ENCODE results near the gene DST. TPM values are rescaled to one million over a fixed set of nuclear protein-coding genes. Genes with fewer than 3 reads are reported as not detected.
"Not testable (repeated sequence)": the region's sequence is repeated elsewhere in the genome, so short reads cannot be mapped to it uniquely, and the experiment has no call there.

DST gene
- polyA plus RNA-seq, 4 donors, result 195 to 264 (median 228) TPM

DNA sequence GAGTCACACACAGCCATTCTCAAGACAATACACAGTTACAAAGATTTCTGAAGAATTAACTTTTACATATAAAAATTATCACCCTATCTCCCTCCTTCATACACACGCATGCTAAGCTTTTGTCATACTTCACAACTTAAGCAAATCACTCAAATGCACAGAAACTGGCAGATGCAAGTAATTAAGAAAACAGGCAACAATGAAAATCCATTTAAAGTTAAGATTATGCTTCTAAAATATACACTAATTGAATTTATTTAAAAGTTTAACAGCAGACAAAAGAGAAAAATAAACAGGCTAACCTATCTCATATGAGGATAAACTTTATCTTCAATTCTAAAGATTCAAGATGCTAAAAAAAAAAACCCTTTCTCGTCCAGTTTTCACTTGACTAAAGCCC lies 68.4 kb downstream of the DST start:
- DNase-seq (ENCODE audit: low read depth in 4 of 4, low spot score in 3 of 4), result no peak

DNA sequence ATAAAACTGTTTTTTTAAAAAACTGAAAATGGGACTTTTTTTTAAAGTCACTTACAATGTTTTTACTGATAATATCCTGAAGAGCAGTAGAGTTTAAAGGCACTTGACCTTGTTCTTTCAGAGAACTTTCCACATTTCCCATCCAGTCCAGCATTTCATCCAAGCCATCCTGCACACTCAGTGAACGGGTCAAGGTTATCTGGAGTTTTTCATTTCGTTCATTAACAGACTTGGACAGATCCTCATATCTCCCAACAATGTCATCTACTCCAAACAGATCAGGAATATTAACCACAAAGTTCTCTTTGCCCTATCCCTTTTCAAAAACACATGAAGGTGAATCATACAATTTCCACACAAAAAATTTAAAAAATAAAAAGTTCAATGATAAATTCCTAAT lies 69.1 kb downstream of the DST start:
- DNase-seq (ENCODE audit: low read depth in 4 of 4, low spot score in 3 of 4), result no peak

DNA sequence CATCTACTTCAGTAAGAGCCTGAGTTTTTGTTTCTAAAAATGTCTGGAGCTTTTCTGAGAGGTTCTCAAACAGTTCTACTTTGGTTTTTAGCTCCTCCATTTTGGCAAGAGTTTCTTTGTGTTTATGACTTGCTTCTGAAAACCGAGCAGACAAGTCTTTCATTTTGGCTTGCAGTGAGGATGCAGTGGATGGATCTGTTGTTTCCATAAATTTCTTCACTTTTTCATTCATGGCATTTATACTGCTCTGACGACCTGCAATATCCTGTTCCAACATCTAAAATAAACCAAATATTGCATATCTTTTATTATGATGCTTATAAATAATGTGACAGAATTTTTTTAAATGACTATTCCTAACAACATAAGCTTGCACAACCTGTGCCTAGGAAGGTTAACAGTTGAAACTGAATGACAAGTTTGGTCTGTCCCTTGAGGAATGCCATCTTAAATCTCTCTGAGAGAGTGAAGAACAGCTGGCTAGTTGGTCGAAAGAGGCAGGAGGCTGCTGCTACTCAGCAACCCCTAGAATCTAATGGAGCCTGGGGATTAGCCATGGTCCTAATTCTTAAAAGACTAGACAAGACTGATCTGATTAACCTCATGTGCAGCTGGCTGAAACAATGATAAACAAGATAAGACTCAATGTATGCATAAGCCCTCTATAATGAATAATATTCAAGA lies 69.8 kb downstream of the DST start:
- no peak for DNase-seq (ENCODE audit: low read depth in 4 of 4, low spot score in 3 of 4)

DNA sequence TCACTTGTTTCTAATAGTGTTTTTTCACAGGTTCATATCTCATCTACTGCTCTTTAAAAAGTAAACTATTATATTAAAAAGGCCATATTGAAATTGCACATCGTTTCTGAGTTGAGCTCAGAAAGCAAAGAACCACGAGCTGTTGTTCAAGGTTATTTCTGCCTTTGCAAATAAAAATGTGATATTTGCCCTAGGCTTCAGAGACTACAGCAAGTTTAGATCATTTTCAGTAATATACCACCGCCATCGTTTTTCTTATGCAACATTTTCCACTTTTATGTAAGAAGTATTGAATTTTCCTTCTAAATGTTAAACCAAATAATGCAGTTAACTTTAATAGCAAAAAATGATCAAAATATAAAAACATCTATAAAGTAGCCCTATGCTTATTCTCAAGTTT lies 71.1 kb downstream of the DST start:
- DNase-seq (ENCODE audit: low read depth in 4 of 4, low spot score in 3 of 4), result no peak

DNA sequence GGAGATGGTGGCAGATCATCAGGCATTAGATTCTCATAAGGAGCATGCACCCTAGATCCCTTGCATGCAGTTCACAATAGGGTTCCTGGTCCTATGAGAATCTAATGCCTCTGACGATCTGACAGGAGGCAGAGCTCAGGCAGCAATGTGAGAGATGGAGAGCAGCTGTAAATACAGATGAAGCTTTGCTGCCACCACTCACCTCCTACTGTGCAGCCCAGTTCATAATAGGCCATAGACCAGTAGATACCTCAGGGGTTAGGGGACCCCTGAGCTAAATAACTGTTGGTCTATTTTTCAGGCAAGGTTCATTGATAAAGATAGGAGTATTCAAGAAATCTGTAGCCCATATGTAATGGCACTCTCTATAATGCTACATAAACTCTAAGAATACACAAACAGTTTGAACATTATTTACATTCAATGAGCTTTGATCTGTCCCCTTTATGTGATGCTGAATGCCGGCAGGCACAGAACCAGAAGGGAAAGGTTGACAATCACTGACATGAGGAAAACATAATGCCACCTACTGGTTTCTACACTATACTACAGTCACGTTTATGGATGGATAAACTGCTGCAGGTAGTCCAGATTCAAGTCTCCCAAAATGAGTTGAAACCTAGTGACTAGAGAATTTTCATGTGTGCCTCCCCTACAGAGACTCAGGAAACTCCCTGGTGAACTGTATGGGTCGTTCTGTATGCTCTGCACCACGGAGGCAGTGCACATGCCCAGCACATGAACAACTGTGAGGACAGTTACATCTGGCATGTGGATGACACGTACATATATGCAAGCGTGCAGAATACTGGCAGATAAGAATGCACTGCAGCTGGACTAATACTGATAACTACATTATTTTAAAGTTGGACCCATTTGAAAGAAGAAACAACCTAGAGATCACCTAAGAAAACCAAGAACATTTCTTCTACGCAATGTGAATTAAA lies 72.0 kb downstream of the DST start:
- DNase-seq (ENCODE audit: low read depth in 4 of 4, low spot score in 3 of 4), result no peak

DNA sequence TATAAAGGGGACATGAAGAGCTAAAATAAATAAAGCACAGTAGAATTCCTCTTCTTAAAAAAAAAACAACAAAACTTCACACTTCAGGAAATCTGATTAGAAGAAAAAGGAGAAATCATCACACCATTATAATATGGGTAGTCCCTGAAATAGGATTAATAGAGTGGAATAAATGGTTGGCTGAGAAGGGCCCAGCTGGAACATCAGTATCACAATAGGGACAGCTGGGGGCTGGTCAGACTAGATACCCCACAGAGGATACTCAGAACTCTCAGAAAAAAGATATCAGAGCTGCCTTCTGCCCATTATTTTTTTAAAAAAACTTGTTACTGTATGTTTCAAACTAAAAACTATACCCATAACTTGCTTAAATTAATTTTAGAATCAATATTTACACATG lies 75.2 kb downstream of the DST start:
- no peak for DNase-seq (ENCODE audit: low read depth in 4 of 4, low spot score in 3 of 4)

DNA sequence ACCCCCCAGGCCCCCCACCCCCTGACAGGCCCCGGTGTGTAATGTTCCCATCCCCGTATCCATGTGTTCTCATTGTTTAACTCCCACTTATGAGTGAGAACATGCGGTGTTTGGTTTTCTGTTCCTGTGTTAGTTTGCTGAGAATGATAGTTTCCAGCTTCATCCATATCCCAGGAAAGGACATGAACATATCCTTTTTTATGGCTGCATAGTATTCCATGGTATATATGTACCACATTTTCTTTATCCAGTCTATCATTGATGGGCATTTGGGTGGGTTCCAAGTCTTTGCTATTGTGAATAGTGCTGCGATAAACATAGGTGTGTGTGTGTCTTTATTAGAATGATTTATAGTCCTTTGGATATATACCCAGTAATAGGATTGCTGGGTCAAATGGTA lies 80.0 kb downstream of the DST start:
- not testable (repeated sequence) for DNase-seq (ENCODE audit: low read depth in 4 of 4, low spot score in 3 of 4)

DNA sequence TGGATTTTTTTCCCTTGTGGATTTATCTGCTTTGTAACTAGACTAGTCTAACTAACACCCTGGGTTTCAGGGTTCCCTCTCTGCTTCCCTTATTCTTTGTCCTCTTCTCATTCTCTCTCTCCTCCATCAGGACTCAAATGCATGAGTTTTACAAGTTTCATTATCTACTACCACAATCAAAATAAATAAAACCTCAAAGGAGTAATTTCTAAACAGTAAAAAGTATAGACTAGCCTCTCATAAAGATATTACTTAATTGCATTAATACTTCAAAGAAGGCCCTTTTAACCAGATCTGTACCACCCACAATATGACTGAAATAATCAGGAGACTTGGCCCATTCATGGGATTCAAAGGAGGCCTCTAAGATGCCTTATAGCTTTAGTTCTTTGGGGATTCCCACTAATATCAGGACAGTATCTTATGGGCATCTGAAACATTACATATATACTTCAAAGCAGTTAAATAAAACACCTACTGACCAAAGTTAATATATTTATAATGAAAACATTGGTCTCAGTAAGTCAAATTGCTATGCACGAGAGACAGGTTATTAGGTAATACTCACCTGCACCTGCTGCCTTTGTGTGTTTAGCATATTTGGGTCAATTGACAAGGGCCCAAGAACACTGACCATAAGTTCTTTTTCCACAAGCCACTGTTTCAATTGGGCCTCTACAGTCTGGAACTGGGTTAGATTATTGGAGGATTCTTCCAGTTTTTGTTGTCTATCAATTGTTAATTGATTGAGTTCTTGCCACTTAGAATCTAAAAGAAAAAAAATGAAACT lies 85.7 kb downstream of the DST start:
- DNase-seq (ENCODE audit: low read depth in 4 of 4, low spot score in 3 of 4), result no peak

DNA sequence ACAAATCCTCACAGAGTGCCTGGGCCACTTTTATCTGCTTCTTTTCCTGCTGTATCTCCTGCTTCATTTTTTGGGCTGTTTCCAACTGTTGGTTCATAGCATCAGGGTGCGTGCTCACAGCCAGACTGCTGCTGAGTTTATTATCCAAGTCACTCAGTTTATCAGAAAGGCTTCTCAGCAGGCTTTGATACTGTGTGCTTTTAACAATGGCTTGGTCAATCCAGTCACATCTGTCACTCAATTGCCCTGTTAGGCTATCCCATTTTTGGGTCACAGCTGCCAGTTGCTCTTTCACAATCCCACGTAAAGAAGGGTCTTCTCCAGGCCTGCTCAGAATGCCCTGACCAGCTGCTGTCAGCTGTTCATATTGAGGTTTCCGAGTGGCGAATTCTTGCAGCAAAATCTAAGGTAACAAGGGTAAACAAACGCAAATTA lies 87.2 kb downstream of the DST start:
- DNase-seq (ENCODE audit: low read depth in 4 of 4, low spot score in 3 of 4), result no peak

DNA sequence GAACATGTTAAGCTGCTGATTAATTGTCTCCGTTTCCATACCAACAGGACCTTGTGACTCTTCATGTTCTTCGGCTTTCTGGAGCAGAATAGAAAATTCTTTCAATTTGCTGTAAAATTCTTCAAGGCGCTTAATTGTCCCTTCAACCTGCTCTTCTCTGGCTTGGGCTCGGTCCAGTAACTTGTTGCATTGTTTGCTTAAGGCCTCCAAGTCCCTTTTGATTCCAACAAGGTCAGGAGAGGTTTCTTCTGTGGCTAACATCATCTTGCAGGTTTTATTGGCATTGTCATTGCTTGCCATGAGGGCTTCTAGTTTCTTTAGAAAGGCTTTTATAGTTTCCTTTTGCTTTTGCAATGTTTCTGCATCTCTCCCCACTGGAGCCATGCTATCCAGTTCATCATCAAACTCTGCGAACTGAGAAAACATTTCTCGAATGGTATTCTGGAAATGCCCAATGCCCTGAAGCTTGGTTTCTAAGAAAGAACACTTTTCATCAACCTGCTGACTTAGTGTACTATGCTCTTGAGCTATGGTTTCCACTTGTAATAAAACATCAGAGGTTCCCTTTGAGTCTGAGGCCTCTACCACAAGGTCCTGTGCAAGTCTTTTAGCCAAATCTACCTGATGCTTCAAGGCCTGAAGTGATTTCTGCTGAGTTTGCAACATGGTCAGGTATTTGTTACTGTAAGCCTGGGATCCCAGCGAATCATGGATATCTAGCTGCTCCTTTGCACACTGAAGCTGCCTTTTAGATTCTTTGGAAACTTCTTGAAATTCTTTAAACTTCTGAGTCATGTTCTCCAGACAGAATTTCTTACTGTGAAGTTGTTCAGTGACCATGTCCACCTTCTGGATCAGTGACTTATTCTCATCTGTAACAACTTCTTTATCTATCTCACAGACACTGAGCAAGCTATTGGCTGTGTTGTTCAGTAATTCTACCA lies 90.2 kb downstream of the DST start:
- no peak for DNase-seq (ENCODE audit: low read depth in 4 of 4, low spot score in 3 of 4)

DNA sequence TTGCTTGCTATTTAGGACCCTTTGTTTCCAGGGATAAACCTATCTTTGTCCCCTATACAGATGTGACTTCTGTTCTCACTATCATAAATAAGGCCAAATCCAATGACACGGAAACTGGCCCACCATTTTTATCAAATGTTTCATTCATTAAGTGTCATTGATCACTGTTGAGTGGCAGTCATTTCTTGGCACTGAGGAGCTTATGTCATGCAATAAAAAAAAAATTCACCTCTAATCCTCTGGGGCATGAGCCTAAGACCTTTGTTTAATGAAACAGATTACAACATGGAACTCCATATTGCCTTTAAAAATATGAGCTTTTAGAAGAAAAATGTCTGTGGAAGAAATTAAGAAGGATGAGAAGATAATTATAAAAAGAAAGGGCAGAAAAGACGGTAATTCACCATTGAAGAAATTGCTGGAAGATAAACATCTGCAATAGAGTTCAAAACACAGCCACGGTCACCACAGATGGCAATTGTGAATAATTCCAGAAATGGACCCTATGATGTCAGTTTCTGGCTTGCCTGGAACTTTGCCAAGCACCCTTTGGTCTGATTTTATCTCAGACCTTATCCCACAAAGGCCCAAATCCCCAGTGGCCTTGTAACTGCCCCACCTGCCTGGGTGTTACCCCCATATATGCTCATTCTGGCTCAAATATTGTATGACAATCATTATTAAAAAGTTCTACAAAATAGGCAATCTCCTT lies 91.1 kb downstream of the DST start:
- DNase-seq (ENCODE audit: low read depth in 4 of 4, low spot score in 3 of 4), result no peak

DNA sequence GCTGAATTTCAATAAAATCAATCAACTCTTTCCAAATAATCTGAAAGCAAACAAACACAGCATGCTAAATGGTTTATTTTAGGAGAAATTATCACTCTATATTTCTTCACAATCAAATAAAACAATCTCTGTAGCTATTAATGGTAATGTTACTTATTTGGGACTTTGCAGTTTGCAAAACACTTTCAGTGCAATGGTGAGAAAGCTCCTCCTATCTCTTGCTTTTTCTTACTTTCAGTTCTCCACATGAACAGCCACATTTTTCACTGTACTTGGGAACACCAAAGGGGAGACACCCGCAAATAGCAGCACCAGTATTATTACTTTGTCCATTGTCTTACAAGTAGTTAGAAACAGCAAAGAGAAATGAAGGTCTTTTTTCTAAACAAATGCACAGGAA lies 92.4 kb downstream of the DST start:
- DNase-seq (ENCODE audit: low read depth in 4 of 4, low spot score in 3 of 4), result no peak

DNA sequence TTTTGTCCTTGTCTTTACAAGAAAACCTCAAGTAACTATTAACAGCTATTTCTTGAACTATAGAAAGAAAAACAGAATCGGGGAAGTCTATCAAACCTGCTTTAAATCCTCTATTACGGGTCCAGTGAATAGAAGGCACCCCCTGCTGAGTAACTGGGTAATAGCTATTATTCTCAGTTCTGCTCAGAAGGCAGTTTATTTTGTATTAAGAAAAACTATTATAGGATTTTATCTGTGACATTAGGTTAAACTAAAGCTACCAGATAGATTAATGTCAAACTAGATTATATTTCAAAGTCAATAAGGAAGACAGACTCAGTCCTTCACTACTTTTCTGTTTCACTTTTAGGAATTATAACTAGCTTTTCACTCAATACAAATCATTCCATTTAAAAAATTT lies 93.7 kb downstream of the DST start:
- DNase-seq (ENCODE audit: low read depth in 4 of 4, low spot score in 3 of 4), result no peak

DNA sequence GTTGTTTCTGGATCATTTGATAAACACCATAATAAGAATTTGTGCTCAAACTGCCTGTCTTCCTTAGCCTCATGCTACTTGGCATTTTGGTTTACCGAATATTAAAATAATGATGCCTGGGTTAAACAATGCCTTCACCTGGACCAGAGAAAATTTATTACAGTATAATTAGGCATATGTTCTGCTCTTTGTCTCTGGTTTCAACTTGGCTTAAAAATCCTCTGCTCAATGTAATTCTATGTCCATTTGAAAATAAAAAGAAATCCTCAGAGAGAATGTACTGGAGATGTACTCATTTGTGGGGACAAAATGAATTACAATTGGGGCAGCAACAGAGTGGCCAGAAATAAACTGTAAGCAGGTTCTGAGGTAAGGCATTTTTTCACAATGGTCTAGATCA lies 95.0 kb downstream of the DST start:
- no peak for DNase-seq (ENCODE audit: low read depth in 4 of 4, low spot score in 3 of 4)

DNA sequence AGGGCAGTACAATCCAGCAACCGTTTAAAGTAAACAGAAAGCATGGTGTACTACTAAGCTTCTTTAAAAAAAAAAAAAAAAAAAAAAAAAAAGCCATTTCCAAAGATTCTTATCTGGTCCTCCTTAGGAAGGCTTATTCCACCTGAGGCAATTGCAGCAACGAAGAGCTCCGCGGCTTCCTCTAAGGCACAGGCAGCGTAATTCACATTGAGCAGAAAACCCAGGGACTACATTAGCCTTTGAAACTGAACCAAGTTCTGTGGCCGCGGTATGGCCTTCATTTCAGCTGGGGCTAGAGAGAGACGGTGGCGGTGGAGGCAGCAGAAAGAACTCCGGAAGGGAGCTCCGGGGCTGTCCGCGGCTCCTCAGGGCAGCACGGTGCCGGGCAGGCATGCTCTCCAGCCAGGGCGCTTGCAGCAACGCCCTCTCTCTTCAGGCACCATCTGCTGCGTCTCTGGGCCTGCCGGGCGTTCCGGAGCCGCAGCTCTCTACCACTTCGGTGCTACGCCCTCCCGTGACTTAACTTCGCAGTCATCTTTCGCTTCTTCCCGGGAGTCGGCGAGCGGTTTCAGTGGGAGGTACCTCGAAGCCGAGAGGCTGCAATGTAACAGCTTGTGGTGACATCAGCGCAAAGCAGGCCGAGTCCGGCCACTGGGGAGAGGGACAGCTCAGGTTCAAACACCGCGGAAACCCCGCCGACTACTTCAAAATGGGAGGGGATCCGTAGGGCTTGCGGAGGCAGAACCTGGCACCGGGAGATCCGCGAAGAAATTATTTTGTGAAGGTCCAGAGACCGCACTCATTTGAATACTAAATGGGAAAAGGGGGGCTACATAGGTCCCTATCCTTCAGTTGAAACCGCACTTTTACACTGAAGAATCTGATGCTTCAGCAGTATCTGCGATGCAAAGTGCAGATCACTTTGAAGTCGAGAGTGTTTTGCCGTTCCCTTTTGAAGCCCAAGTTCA lies 100.0 kb downstream of the DST start:
- peak; percentile 89 to 94 (median 92) for DNase-seq (ENCODE audit: low read depth in 4 of 4, low spot score in 3 of 4)

DNA sequence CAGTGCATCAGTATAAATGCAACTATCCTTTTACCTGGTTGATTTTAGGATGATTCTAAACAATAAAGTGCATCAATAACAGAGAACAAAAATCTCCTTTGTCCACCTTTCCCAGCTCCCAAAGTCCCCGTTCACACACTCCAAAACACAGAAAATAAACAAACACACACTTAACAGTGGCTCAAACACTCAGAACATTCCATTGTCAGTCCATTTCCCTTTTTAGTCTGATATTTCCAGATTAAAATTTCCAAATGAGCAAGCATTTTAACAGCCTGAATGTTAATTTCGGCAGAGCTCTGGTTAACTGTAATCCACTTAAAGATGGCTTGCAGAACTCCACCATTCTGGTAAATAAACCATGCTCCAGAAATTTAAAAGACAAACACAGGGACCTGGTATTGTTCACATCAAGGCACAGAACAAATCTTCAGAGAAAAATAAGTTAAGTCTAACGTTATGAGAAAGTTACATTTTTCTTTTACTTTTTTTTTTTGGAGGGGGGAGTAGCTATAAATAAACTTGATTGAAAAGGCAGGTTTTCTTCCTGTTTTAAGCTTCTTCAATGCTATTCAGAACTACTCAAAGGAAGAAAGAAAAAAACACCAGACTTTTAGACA lies 100.8 kb downstream of the DST start:
- DNase-seq (ENCODE audit: low read depth in 4 of 4, low spot score in 3 of 4), result no peak

DNA sequence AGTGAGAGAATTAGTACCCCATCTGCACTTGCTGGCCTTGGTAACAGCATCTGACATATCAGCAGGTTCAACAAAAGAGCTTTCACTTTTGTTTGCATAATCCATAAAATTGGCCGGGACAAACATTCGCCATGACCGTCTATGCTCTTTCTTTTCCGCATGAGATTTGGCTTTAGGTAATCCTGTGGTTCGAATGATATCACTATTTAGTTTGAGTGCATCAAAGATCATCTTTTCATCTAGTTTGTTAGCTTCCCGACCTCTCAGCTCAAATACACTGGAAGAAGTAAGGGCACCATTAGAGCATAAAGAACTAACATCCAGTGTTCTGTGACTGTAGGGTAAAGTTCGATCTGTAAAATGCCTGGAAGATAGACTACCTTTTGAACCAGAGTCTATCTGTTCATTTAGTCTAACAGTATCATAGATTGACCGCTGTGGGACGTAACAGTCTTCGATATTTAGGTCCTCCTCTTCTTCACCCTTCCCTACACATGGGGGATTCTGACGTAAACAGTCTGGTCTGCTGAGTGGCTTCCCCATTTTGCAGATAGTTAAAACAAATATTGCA lies 101.6 kb downstream of the DST start:
- DNase-seq (ENCODE audit: low read depth in 4 of 4, low spot score in 3 of 4), result no peak

Data from left renal pelvis (tissue), 4 donors.